Measurements from ENCODE around the gene UACA.

- TF ChIP-seq CTCF (IDR thresholded peaks at IDR 0.05), result no peak
- no peak for TF ChIP-seq POLR2A (IDR thresholded peaks at IDR 0.05)
These were observed 55.6 kb downstream of the UACA start for GRCh38 chr15:70707686-70708300.
